Uterus (tissue), 2 donors: Measurements from ENCODE around the gene CCL14.

Experiments
- POLR2A ChIP-seq, 2 donors: fragments of 450-650 bp; IDR thresholded peaks; one replicate each; pipeline ENCODE4 v1.6.1; 2016; ENCODE audit warnings: antibody characterized with exemption in 2 of 2, mild to moderate bottlenecking in 1 of 2, moderate library complexity in 1 of 2
- TF ChIP-seq, protein P1 (sequence below), 4 experiments: fragments of 200-600 bp in 2 of 4; fragments of 450-650 bp in 2 of 4; sonication (generic) in 2 of 4; IDR thresholded peaks; one replicate each; pipeline ENCODE4 v1.5.1; 2016 to 2019; ENCODE audit warnings: antibody characterized with exemption in 4 of 4, mild to moderate bottlenecking in 2 of 4, moderate library complexity in 1 of 4

DNA sequence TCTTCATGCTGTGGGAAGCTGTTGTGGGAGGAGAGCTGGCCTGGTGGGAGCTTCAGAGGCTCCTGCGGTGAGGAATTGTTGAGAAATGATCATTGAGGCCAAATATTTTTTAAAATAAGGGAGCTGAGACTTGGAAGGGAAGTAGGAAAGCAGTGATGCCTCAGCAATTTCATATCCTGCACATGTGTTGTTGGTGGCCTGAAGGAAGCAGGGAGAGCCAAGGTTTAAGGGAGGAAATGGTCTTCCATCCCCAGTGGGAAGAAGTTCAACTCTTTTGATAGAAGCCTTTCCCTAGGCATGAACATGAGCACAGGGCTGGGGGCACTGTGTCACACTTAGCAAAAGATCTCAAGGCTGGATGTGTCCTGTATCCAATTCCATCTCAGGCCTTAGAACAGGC lies at the start of gene CCL14:
- TF ChIP-seq, protein P1, sequence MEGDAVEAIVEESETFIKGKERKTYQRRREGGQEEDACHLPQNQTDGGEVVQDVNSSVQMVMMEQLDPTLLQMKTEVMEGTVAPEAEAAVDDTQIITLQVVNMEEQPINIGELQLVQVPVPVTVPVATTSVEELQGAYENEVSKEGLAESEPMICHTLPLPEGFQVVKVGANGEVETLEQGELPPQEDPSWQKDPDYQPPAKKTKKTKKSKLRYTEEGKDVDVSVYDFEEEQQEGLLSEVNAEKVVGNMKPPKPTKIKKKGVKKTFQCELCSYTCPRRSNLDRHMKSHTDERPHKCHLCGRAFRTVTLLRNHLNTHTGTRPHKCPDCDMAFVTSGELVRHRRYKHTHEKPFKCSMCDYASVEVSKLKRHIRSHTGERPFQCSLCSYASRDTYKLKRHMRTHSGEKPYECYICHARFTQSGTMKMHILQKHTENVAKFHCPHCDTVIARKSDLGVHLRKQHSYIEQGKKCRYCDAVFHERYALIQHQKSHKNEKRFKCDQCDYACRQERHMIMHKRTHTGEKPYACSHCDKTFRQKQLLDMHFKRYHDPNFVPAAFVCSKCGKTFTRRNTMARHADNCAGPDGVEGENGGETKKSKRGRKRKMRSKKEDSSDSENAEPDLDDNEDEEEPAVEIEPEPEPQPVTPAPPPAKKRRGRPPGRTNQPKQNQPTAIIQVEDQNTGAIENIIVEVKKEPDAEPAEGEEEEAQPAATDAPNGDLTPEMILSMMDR (IDR thresholded peaks at IDR 0.05), result no peak
- TF ChIP-seq POLR2A (IDR thresholded peaks at IDR 0.05), result no peak
